Peyer's patch (tissue), 4 donors: ENCODE measurements around the gene ELAVL4. TPM values are rescaled to one million over a fixed set of nuclear protein-coding genes. Genes with fewer than 3 reads are reported as not detected.

ENCODE experiments used
- DNase-seq, 3 donors: peaks; one replicate each; pipeline ENCODE4 v3.0.0-alpha.2; 2017 to 2019
- H3K27ac ChIP-seq, 4 donors: fragments of 200-600 bp; sonication (generic); one replicate each; pipeline ENCODE4 v1.5.1; 2016 to 2019
- H3K27me3 ChIP-seq, 2 donors: fragments of 200-600 bp; sonication (generic); one replicate each; pipeline ENCODE4 v1.5.1; 2019
- H3K36me3 ChIP-seq, 3 donors: fragments of 200-600 bp; sonication (generic); one replicate each; pipeline ENCODE4 v1.5.1; 2016 to 2019
- H3K4me1 ChIP-seq, 4 donors: fragments of 200-600 bp; sonication (generic); one replicate each; pipeline ENCODE4 v1.5.1; 2016 to 2019
- H3K4me3 ChIP-seq, 4 donors: fragments of 200-600 bp; sonication (generic); 1 replicate in 3 of 4; 2 replicates in 1 of 4; pipeline ENCODE4 v1.5.1; 2016 to 2019; ENCODE audit warnings: mild to moderate bottlenecking in 1 of 4
- H3K9me3 ChIP-seq, 4 donors: fragments of 200-600 bp; sonication (generic); one replicate each; pipeline ENCODE4 v1.5.1; 2016 to 2019; ENCODE audit warnings: mild to moderate bottlenecking in 1 of 4
- CTCF ChIP-seq, 6 experiments: fragments of 450-650 bp in 4 of 6; fragments of 200-600 bp in 2 of 6; sonication (generic) in 1 of 6; IDR thresholded peaks; one replicate each; pipeline ENCODE4 v1.5.1; 2017 to 2019; ENCODE audit warnings: antibody characterized with exemption in 6 of 6, mild to moderate bottlenecking in 3 of 6, moderate library complexity in 1 of 6
- POLR2A ChIP-seq, 2 donors: fragments of 450-650 bp; IDR thresholded peaks; one replicate each; pipeline ENCODE4 v1.5.1; 2017; ENCODE audit warnings: antibody characterized with exemption in 2 of 2, mild to moderate bottlenecking in 2 of 2, moderate library complexity in 2 of 2
- total RNA-seq, 4 donors: library from RNA; depleted of rRNA; stranded (reverse); fragments of >200 nt; gene quantifications; one replicate each; pipeline ENCODE4 v1.1.0, GENCODE V29; 2016

Gene ELAVL4
- total RNA-seq = 1 to 10 TPM in 3 of 4 donors, under 1 TPM in 1; 0.18 to 5.5 (median 2.6) TPM

DNA sequence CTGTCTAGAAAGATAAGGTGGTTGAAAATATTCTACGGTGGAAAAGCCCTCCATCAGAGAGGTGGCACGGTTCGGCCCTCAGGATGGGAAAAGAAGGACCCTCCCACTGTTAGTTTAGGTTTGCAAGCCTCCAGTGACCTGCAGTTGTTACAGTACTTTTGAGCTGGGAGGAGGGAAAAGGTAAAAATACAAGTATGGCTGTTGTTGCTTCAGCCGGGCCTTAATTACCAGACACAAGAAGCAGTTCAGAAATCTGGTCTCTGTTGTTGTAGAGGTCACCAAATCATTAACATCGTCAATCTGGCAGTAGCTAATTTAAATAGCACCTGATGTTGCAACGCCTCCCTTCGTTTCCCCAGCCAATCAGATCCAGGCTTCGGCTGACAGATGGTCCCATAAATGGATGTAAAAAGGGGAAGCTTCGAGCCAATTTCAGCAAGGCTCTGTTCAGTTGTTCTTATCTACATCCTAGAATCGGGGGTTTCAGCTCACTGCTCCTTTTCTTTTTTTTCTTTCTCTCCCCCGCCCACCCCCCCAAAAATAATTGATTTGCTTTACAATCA lies at the start of gene ELAVL4:
Gene ELAVL4 (plus strand): TSS at position 424 of the 563 bp plus-strand sequence. CDS start 270 bp downstream, outside the sequence.
- TF ChIP-seq CTCF (IDR thresholded peaks at IDR 0.05) (no peak), POLR2A (IDR thresholded peaks at IDR 0.05) (no peak)
- Histone ChIP-seq H3K9me3 (no peaks in the 10 kb centered on the region), H3K27ac (no peak within 1 kb of the TSS), H3K4me1 (no peaks in the 10 kb centered on the region), H3K27me3 (no peaks in the 10 kb centered on the region), H3K36me3 (no peaks in the 10 kb centered on the region), H3K4me3 (no peak within 1 kb of the TSS)
- DNase-seq = no peak

GRCh38 chr1:50060279-50060678 lies 48.4 kb upstream of the ELAVL4 start:
- no peak overlapping the region for H3K27ac ChIP-seq
- TF ChIP-seq POLR2A (IDR thresholded peaks at IDR 0.05) = no peak
- no peak for TF ChIP-seq CTCF (IDR thresholded peaks at IDR 0.05)
- H3K36me3 ChIP-seq = no peaks in the 10 kb centered on the region
- no peak for DNase-seq
- no peaks in the 10 kb centered on the region for H3K27me3 ChIP-seq
- H3K4me1 ChIP-seq = no peaks in the 10 kb centered on the region
- H3K9me3 ChIP-seq = no peaks in the 10 kb centered on the region
- H3K4me3 ChIP-seq = no peak overlapping the region

DNA sequence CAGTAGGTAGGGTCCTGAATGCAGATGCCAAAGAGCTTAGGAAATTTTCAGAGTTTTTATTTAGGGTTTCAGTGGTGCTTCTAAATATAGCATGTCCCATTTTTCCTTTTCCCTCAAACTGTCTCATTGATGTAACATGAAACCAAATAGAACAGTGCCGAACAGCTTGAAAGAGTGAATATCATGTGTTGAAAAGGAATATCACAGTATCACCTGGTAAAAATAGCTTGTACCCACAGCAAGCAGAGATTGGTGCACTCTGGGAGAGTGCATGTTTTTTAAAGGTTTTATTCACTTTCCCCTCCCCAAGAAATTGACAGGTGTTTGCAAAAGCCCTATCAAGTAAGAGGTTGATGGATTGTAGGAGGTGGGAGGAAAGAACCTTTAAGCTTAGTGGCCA lies 41.9 kb upstream of the ELAVL4 start:
- H3K27me3 ChIP-seq = no peaks in the 10 kb centered on the region
- H3K4me1 ChIP-seq = no peaks in the 10 kb centered on the region
- no peaks in the 10 kb centered on the region for H3K36me3 ChIP-seq
- no peaks in the 10 kb centered on the region for H3K9me3 ChIP-seq
- TF ChIP-seq CTCF (IDR thresholded peaks at IDR 0.05) = no peak
- TF ChIP-seq POLR2A (IDR thresholded peaks at IDR 0.05) = no peak
- H3K27ac ChIP-seq = no peak overlapping the region
- no peak for DNase-seq
- no peak overlapping the region for H3K4me3 ChIP-seq

GRCh38 chr1:50074931-50075330 lies 33.8 kb upstream of the ELAVL4 start:
- Histone ChIP-seq H3K9me3 (no peaks in the 10 kb centered on the region), H3K4me1 (no peaks in the 10 kb centered on the region), H3K27me3 (no peaks in the 10 kb centered on the region), H3K36me3 (no peaks in the 10 kb centered on the region), H3K4me3 (no peak overlapping the region), H3K27ac (no peak overlapping the region)
- TF ChIP-seq POLR2A (IDR thresholded peaks at IDR 0.05) = no peak
- TF ChIP-seq CTCF (IDR thresholded peaks at IDR 0.05) = no peak
- DNase-seq = no peak

- no peaks in the 10 kb centered on the region for H3K36me3 ChIP-seq
- no peak overlapping the region for H3K27ac ChIP-seq
- no peaks in the 10 kb centered on the region for H3K4me1 ChIP-seq
- TF ChIP-seq CTCF (IDR thresholded peaks at IDR 0.05) (no peak), POLR2A (IDR thresholded peaks at IDR 0.05) (no peak)
- no peak for DNase-seq
- no peak overlapping the region for H3K4me3 ChIP-seq
- no peaks in the 10 kb centered on the region for H3K9me3 ChIP-seq
- no peaks in the 10 kb centered on the region for H3K27me3 ChIP-seq
Measured at GRCh38 chr1:50077273-50077672, 31.4 kb upstream of the ELAVL4 start.
